Measurements from ENCODE around the gene RPTOR. TPM values are rescaled to one million over a fixed set of nuclear protein-coding genes. Genes with fewer than 3 reads are reported as not detected.

The RPTOR gene
- total RNA-seq, 1 donor from 2014 or later, result 21.8 TPM

DNA sequence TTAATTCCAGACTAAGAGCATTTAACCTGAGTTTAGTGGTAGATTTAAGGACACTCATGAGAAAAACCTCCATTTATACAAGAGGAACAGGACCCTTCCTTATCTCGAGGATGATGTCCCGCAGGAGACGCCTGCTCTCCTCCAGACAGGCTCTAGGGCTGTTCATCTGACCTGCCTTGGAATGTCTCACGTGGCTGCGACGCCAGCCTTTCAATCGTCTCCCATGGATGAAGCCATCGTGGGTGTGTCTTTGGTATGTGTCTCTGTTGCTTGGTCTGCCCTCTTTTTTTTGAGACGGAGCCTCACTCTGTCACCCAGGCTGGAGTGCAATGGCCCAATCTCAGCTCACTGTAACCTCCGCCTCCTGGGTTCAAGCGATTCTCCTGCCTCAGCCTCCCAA is 463.5 kb downstream of the RPTOR start:
- Histone ChIP-seq H3K4me3 (no peak overlapping the region), H3K4me1 (peaks cover 16% of the 10 kb centered on the region), H3K36me3 (no peaks in the 10 kb centered on the region), H3K27ac (replicated peaks) (no peak overlapping the region), H3K9me3 (replicated peaks) (peaks cover 14% of the 10 kb centered on the region), H3K27me3 (ENCODE audit: low read depth) (peaks cover 32% of the 10 kb centered on the region)
- no peak for DNase-seq
- TF ChIP-seq, protein P1, sequence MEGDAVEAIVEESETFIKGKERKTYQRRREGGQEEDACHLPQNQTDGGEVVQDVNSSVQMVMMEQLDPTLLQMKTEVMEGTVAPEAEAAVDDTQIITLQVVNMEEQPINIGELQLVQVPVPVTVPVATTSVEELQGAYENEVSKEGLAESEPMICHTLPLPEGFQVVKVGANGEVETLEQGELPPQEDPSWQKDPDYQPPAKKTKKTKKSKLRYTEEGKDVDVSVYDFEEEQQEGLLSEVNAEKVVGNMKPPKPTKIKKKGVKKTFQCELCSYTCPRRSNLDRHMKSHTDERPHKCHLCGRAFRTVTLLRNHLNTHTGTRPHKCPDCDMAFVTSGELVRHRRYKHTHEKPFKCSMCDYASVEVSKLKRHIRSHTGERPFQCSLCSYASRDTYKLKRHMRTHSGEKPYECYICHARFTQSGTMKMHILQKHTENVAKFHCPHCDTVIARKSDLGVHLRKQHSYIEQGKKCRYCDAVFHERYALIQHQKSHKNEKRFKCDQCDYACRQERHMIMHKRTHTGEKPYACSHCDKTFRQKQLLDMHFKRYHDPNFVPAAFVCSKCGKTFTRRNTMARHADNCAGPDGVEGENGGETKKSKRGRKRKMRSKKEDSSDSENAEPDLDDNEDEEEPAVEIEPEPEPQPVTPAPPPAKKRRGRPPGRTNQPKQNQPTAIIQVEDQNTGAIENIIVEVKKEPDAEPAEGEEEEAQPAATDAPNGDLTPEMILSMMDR (IDR thresholded peaks at IDR 0.05; ENCODE audit: borderline replicate concordance), result no peak
- intact Hi-C loops (cut with micrococcal nuclease), result no loop called here

DNA sequence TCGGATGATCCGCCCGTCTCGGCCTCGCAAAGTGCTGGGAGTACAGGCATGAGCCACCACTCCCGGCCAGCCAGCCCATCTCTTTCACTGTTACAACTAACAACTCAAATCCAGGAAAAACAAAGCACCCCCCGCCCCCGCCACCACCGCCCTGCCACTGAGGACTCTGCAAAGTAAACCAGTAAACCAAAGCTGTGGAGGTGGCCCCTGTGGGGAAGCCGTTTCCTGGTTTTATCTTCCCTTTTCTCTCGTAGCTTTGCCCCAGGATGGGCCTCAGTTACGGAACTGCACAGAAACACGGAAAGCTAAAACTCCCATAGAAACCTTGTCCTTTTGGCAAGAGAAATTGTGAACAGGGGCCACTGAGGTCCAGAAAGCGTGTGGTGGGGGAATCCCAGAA is 464.5 kb downstream of the RPTOR start:
- DNase-seq, result no peak
- Histone ChIP-seq H3K4me3 (no peak overlapping the region), H3K27me3 (ENCODE audit: low read depth) (peaks cover 22% of the 10 kb centered on the region), H3K4me1 (peaks cover 6% of the 10 kb centered on the region), H3K36me3 (no peaks in the 10 kb centered on the region), H3K9me3 (replicated peaks) (peaks cover 14% of the 10 kb centered on the region), H3K27ac (replicated peaks) (no peak overlapping the region)
- TF ChIP-seq, protein P1 (IDR thresholded peaks at IDR 0.05; ENCODE audit: borderline replicate concordance), result no peak
- intact Hi-C loops (cut with micrococcal nuclease), result no loop called here

DNA sequence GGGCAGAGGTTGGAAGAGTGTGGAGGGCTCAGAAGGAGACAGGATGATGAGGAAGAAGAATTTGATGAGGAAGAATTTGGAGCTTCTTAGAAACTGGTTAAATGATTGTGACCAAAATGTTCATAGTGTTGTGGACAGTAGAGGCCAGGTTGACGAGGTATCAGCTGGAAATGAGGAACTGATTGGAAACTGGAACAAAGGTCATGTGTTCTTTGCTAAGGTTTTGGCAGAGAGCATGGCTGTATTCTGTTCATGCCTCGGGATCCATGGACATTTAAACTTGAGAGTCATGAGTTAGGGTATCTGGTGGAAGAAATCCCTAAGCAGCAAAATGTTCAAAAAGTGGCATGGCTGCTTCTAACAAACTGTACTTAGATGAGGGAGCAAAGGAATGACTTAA is 466.3 kb downstream of the RPTOR start:
- intact Hi-C loops (cut with micrococcal nuclease), result no loop called here
- Histone ChIP-seq H3K4me1 (no peaks in the 10 kb centered on the region), H3K27ac (replicated peaks) (no peak overlapping the region), H3K36me3 (no peaks in the 10 kb centered on the region), H3K4me3 (no peak overlapping the region), H3K27me3 (ENCODE audit: low read depth) (peaks cover 4% of the 10 kb centered on the region), H3K9me3 (replicated peaks) (peaks cover 14% of the 10 kb centered on the region)
- TF ChIP-seq, protein P1 (IDR thresholded peaks at IDR 0.05; ENCODE audit: borderline replicate concordance), result no peak
- no peak for DNase-seq

DNA sequence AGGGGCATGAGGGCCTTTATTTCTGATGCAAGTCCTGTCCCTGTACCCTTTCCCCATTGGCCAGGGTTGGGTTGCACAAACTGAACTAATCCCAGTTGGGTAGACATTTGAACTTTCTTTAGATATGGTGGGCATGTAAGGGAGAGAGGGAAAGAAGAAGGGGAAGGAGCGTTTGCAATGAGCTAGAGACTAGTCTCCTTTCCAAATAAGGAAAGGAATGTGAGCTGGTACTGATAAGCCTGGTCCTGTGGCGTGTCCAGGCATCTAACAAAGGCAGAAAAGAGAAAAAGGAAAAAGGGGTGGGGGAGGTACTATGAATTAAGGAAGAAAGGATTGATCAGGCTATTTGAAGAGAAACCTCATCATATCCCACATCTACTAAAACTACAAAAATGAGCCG is 467.3 kb downstream of the RPTOR start:
- no peaks in the 10 kb centered on the region for H3K27me3 ChIP-seq (ENCODE audit: low read depth)
- H3K4me3 ChIP-seq, result no peak overlapping the region
- H3K27ac ChIP-seq (replicated peaks), result no peak overlapping the region
- TF ChIP-seq, protein P1 (IDR thresholded peaks at IDR 0.05; ENCODE audit: borderline replicate concordance), result no peak
- intact Hi-C loops (cut with micrococcal nuclease), result no loop called here
- H3K4me1 ChIP-seq, result no peaks in the 10 kb centered on the region
- peaks cover 21% of the 10 kb centered on the region for H3K9me3 ChIP-seq (replicated peaks)
- H3K36me3 ChIP-seq, result no peaks in the 10 kb centered on the region
- no peak for DNase-seq

DNA sequence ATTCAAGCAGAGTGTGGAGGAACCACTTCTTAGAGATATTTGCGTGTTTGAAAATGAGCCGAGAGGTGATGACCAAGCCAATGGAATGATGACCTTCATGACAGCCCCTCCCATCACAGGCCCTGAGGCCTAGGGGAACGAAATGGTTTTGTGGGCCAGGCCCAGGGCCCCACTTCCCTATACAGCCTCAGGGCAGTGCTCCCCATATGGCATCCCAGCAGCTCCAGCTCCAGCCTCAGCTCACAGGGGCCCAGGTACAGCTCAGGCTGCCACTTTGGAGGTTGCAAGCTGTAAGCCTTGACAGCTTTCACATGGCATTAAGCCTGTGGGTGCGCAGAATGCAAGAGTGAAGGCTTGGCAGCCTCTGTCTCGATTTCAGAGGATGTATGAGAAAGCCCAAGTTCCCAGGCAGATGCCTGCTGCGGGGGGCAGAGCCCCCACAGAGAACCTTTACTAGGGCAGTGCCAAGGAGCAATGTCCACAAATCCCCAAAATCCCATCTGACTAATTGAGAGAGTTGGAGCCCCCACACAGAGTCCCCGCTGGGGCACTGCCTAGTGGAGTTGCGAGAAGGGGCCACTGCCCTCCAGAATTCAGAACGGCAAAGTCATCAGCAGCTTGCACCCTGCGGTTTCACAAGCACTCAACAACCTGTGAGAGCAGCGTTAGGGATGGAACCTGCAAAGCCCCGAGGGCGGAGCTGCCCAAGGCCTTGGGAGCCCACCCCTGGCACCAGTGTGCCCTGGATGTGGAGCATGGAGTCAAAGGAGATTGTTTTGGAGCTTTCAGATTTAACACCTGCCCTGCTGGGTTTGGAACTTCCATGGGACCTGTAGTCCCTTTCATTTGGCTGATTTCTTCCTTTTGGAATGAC is 468.2 kb downstream of the RPTOR start:
- intact Hi-C loops (cut with micrococcal nuclease), result no loop called here
- no peak for DNase-seq
- TF ChIP-seq, protein P1 (IDR thresholded peaks at IDR 0.05; ENCODE audit: borderline replicate concordance), result no peak

More for the DNA sequence above, 468.2 kb downstream of the RPTOR start:
- no peak overlapping the region for H3K27ac ChIP-seq (replicated peaks)
- peaks cover 21% of the 10 kb centered on the region for H3K9me3 ChIP-seq (replicated peaks)
- H3K4me1 ChIP-seq, result peaks cover 4% of the 10 kb centered on the region
- no peak overlapping the region for H3K4me3 ChIP-seq
- H3K36me3 ChIP-seq, result no peaks in the 10 kb centered on the region
- no peaks in the 10 kb centered on the region for H3K27me3 ChIP-seq (ENCODE audit: low read depth)
